PC-3 (cell line): Measurements from ENCODE around the gene DMTF1.

Experiments used
- EZH2 ChIP-seq: fragments of 300-600 bp; sonication (generic); IDR thresholded peaks from one replicate; pipeline ENCODE4 v1.6.1; 2017; ENCODE audit warnings: antibody characterized with exemption, mild to moderate bottlenecking, low read length; ENCODE audit not compliant: unreplicated experiment
- TF ChIP-seq, protein P1 (sequence below): fragments of 300-600 bp; sonication (generic); conservative IDR thresholded peaks from 2 replicates; pipeline ENCODE4 v1.5.1; 2017; ENCODE audit warnings: antibody characterized with exemption, low read depth, mild to moderate bottlenecking, low read length

DNA sequence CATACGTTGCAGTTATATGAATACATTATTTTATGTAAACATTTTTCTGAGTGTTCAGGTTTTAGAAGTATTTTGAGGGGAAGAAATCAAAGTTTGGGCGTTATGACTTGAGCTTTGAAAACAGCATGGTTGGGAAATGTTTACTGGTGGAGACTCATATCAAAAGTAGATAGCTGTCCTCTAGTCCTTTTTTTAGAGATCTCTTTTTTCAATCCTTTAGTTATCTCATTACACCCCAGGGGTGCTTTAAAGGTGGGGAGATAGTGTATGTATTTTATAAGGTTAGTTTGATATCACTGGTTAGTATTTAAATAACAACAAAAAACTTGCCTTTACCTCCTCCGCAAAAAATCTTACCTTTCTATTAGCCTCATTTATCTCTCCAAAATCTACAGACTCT is 2.3 kb downstream of the DMTF1 start:
- TF ChIP-seq, protein P1, sequence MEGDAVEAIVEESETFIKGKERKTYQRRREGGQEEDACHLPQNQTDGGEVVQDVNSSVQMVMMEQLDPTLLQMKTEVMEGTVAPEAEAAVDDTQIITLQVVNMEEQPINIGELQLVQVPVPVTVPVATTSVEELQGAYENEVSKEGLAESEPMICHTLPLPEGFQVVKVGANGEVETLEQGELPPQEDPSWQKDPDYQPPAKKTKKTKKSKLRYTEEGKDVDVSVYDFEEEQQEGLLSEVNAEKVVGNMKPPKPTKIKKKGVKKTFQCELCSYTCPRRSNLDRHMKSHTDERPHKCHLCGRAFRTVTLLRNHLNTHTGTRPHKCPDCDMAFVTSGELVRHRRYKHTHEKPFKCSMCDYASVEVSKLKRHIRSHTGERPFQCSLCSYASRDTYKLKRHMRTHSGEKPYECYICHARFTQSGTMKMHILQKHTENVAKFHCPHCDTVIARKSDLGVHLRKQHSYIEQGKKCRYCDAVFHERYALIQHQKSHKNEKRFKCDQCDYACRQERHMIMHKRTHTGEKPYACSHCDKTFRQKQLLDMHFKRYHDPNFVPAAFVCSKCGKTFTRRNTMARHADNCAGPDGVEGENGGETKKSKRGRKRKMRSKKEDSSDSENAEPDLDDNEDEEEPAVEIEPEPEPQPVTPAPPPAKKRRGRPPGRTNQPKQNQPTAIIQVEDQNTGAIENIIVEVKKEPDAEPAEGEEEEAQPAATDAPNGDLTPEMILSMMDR, result no peak
- TF ChIP-seq EZH2, result no peak
